ENCODE results near the gene ADAMTS17. TPM values are rescaled to one million over a fixed set of nuclear protein-coding genes. Genes with fewer than 3 reads are reported as not detected.

The ADAMTS17 gene
- total RNA-seq, 1 donor from 2014 or later = 6.2 TPM

GRCh38 chr15:100330221-100330620 lies 11.6 kb downstream of the ADAMTS17 start:
- Histone ChIP-seq H3K27me3 (no peaks in the 10 kb centered on the region), H3K36me3 (no peaks in the 10 kb centered on the region), H3K9me3 (no peaks in the 10 kb centered on the region), H3K4me3 (no peak overlapping the region), H3K4me1 (no peaks in the 10 kb centered on the region), H3K27ac (no peak overlapping the region)
- no peak for TF ChIP-seq CTCF (IDR thresholded peaks at IDR 0.05)
- ATAC-seq (no peak), DNase-seq (no peak)
- intact Hi-C loops (cut with DNase I) = no loop called here

GRCh38 chr15:100328796-100329195 lies 13.0 kb downstream of the ADAMTS17 start:
- H3K4me1 ChIP-seq = no peaks in the 10 kb centered on the region
- no peaks in the 10 kb centered on the region for H3K27me3 ChIP-seq
- DNase-seq = no peak
- no peak for TF ChIP-seq CTCF (IDR thresholded peaks at IDR 0.05)
- ATAC-seq = no peak
- no peak overlapping the region for H3K4me3 ChIP-seq
- no peak overlapping the region for H3K27ac ChIP-seq
- no peaks in the 10 kb centered on the region for H3K36me3 ChIP-seq
- H3K9me3 ChIP-seq = no peaks in the 10 kb centered on the region
- intact Hi-C loops (cut with DNase I) = no loop called here

- DNase-seq (no peak), ATAC-seq (no peak)
- Histone ChIP-seq H3K4me1 (no peaks in the 10 kb centered on the region), H3K9me3 (no peaks in the 10 kb centered on the region), H3K27me3 (no peaks in the 10 kb centered on the region), H3K27ac (no peak overlapping the region), H3K4me3 (no peak overlapping the region), H3K36me3 (no peaks in the 10 kb centered on the region)
- intact Hi-C loops (cut with DNase I) = no loop called here
- no peak for TF ChIP-seq CTCF (IDR thresholded peaks at IDR 0.05)
Observed at GRCh38 chr15:100318880-100319279, 22.9 kb downstream of the ADAMTS17 start.

- ATAC-seq (no peak), DNase-seq (no peak)
- Histone ChIP-seq H3K4me3 (no peak overlapping the region), H3K9me3 (no peaks in the 10 kb centered on the region), H3K4me1 (no peaks in the 10 kb centered on the region), H3K27me3 (no peaks in the 10 kb centered on the region), H3K27ac (no peak overlapping the region), H3K36me3 (no peaks in the 10 kb centered on the region)
- TF ChIP-seq CTCF (IDR thresholded peaks at IDR 0.05) = no peak
- intact Hi-C loops (cut with DNase I) = no loop called here
Observed at GRCh38 chr15:100314809-100315400, 26.9 kb downstream of the ADAMTS17 start.

GRCh38 chr15:100311833-100312476 lies 29.8 kb downstream of the ADAMTS17 start:
- Histone ChIP-seq H3K4me1 (no peaks in the 10 kb centered on the region), H3K9me3 (no peaks in the 10 kb centered on the region), H3K27me3 (no peaks in the 10 kb centered on the region), H3K27ac (no peak overlapping the region), H3K4me3 (no peak overlapping the region), H3K36me3 (no peaks in the 10 kb centered on the region)
- DNase-seq (no peak), ATAC-seq (no peak)
- intact Hi-C loops (cut with DNase I) = no loop called here
- no peak for TF ChIP-seq CTCF (IDR thresholded peaks at IDR 0.05)
